K562 (cell line): Measurements from ENCODE around the gene HRH1. TPM values are rescaled to one million over a fixed set of nuclear protein-coding genes. Genes with fewer than 3 reads are reported as not detected.

Experiments
- ASH1L ChIP-seq: fragments of 450-650 bp; IDR thresholded peaks from 2 replicates; pipeline ENCODE4 v1.6.1; 2018; ENCODE audit warnings: borderline replicate concordance, mild to moderate bottlenecking, low read depth; ENCODE audit not compliant: partially characterized antibody
- C11orf30 ChIP-seq: fragments of 450-650 bp; IDR thresholded peaks from 2 replicates; pipeline ENCODE4 v1.6.1; 2016; ENCODE audit warnings: low read depth, mild to moderate bottlenecking
- ELF1 ChIP-seq: fragments of 200-800 bp; sonication (Bioruptor generic); IDR thresholded peaks from 2 replicates; pipeline ENCODE4 v1.6.1; 2016; ENCODE audit warnings: missing genetic modification characterization, missing compliant biosample characterization
- KDM5B ChIP-seq: fragments of 200-600 bp; sonication (generic); IDR thresholded peaks from 2 replicates; pipeline ENCODE4 v1.6.1; 2012; ENCODE audit warnings: low read depth, mild to moderate bottlenecking, moderate library complexity, low read length, control low read depth, inconsistent platforms; ENCODE audit not compliant: insufficient replicate concordance
- MEIS2 ChIP-seq: fragments of 450-650 bp; IDR thresholded peaks from 2 replicates; pipeline ENCODE4 v1.6.1; 2014; ENCODE audit warnings: mild to moderate bottlenecking; ENCODE audit not compliant: partially characterized antibody
- NR2C2 ChIP-seq, 2 experiments: fragments of 200-800 bp in 1 of 2; sonication (Bioruptor generic) in 1 of 2; sonication (generic) in 1 of 2; formaldehyde crosslinking in 1 of 2; IDR thresholded peaks; 2 replicates each; pipeline versions ENCODE4 v1.6.1 to v1.8.0; 2016 to 2022; ENCODE audit warnings: mild to moderate bottlenecking in 1 of 2, missing compliant biosample characterization in 1 of 2, missing genetic modification characterization in 1 of 2, missing genetic modification reagents in 1 of 2
- RBFOX2 ChIP-seq: fragments of 200-400 bp; formaldehyde crosslinking; IDR thresholded peaks from 2 replicates; pipeline ENCODE4 v1.6.1; 2017; ENCODE audit warnings: low read depth, mild to moderate bottlenecking, low read length, moderate library complexity
- SNIP1 ChIP-seq: fragments of 450-650 bp; IDR thresholded peaks from 2 replicates; pipeline ENCODE4 v1.7.1; 2017; ENCODE audit warnings: low read depth, mild to moderate bottlenecking
- ZNF217 ChIP-seq: sonication (generic); formaldehyde crosslinking; IDR thresholded peaks from 2 replicates; pipeline ENCODE4 v1.8.0; 2022; ENCODE audit warnings: mild to moderate bottlenecking, missing genetic modification reagents
- ZNF551 ChIP-seq: fragments of 250-450 bp; sonication (Bioruptor Pico); IDR thresholded peaks from 2 replicates; pipeline ENCODE4 v1.5.0; 2021; ENCODE audit warnings: mild to moderate bottlenecking, moderate library complexity
- ZNF586 ChIP-seq: fragments of 450-650 bp; formaldehyde crosslinking; conservative IDR thresholded peaks from 2 replicates; pipeline ENCODE4 v1.4.0; 2020; ENCODE audit warnings: mild to moderate bottlenecking, moderate library complexity
- polyA plus RNA-seq, 8 experiments: library from polyadenylated mRNA; depleted of rRNA in 4 of 8; stranded (reverse) in 5 of 8; unstranded in 3 of 8; fragments of >200 nt; fragmentation: Nextera tagmentation in 2 of 8; fragmentation: Illumina TruSeq in 1 of 8; extraction: Ambion mirVana in 2 of 8; extraction: Trizol in 1 of 8; gene quantifications; 2 replicates each; pipeline versions ENCODE4 v1.2.1 to v1.2.3, GENCODE V29; 2011 to 2014; ENCODE audit warnings: inconsistent platforms in 1 of 8, missing spikeins in 1 of 8
- total RNA-seq, 7 experiments: library from RNA; depleted of rRNA in 6 of 7; stranded (reverse); fragments of >200 nt in 6 of 7; fragmentation: Illumina TruSeq in 2 of 7; extraction: Trizol in 2 of 7; gene quantifications; 2 replicates each; pipeline versions ENCODE4 v1.2.1 to v1.2.3, GENCODE V29; 2011 to 2021; ENCODE audit warnings: low replicate concordance in 1 of 7
- TF ChIP-seq, protein P1 (sequence below): sonication (generic); formaldehyde crosslinking; IDR thresholded peaks from 2 replicates; pipeline ENCODE4 v1.8.1; 2023; ENCODE audit warnings: mild to moderate bottlenecking, missing genetic modification reagents, moderate library complexity
- TF ChIP-seq, protein P2 (sequence below): sonication (generic); formaldehyde crosslinking; IDR thresholded peaks from 2 replicates; pipeline ENCODE4 v1.8.1; 2022; ENCODE audit warnings: missing genetic modification reagents
- TF ChIP-seq, protein P3 (sequence below): sonication (generic); formaldehyde crosslinking; IDR thresholded peaks from 2 replicates; pipeline ENCODE4 v1.8.0; 2022; ENCODE audit warnings: mild to moderate bottlenecking, missing genetic modification reagents, borderline replicate concordance

The HRH1 gene
- total and polyA plus RNA-seq, 9 of the 15 experiments (the other 6 are each of a cell fraction or from before 2014, with no cell fraction given), result 0.03 to 0.15 (median 0.06) TPM; not detected in 1

DNA sequence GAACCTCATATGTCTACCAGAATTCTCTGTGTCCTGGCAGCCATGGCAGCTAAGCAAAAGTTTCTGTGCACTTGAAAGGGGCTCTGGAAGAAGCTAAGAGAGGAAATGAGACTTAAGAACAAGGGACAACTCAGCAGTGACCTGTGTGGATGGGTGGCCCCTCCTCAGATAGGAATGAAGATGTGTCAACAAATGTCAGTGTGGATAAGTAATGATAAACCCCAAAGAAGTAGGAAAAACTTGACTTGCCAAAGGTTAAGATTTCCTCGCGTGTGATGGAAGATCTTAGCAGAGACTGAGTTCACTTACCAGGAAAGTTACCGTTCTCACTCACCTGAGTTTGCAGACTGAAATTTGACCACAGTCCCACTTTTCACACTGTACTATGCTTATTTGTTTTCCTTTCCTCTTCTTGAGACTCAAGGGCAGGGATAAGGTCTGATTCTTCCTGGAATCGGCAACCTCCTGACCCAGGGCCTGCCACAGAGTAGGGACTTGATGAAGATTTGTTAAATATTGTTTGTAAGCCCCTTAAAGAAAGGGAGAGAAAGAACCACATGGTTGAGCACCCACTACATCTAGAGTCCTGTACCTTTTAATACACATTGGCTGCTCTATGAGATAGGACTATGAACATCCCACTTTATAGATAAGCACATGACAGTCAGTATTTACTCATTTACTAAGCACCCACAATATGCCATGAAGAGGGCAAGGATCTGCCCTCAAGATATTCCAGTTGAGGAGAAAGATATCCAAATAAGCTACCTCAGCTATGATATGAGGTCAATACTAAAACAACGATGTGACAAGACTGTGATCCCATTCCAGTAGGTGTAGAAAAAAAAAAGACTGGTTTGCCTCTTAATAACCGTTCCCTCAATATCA, 7.3 kb upstream of the HRH1 start (continued):
- TF ChIP-seq, protein P1, sequence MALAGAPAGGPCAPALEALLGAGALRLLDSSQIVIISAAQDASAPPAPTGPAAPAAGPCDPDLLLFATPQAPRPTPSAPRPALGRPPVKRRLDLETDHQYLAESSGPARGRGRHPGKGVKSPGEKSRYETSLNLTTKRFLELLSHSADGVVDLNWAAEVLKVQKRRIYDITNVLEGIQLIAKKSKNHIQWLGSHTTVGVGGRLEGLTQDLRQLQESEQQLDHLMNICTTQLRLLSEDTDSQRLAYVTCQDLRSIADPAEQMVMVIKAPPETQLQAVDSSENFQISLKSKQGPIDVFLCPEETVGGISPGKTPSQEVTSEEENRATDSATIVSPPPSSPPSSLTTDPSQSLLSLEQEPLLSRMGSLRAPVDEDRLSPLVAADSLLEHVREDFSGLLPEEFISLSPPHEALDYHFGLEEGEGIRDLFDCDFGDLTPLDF, result no peak
- TF ChIP-seq SNIP1 (no peak), RBFOX2 (no peak), KDM5B (no peak), C11orf30 (no peak), ZNF217 (CRISPR knock-in tag) (no peak), ZNF551 (CRISPR knock-in tag) (no peak), ZNF586 (CRISPR knock-in tag) (no peak), ELF1 (no peak), NR2C2 (CRISPR knock-in tag; IDR thresholded peaks at IDR 0.05) (no peak), NR2C2 (tag; IDR thresholded peaks at IDR 0.05) (no peak), MEIS2 (no peak), ASH1L (no peak)
- TF ChIP-seq, protein P2, sequence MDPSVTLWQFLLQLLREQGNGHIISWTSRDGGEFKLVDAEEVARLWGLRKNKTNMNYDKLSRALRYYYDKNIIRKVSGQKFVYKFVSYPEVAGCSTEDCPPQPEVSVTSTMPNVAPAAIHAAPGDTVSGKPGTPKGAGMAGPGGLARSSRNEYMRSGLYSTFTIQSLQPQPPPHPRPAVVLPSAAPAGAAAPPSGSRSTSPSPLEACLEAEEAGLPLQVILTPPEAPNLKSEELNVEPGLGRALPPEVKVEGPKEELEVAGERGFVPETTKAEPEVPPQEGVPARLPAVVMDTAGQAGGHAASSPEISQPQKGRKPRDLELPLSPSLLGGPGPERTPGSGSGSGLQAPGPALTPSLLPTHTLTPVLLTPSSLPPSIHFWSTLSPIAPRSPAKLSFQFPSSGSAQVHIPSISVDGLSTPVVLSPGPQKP (CRISPR knock-in tag), result no peak
- TF ChIP-seq, protein P3, sequence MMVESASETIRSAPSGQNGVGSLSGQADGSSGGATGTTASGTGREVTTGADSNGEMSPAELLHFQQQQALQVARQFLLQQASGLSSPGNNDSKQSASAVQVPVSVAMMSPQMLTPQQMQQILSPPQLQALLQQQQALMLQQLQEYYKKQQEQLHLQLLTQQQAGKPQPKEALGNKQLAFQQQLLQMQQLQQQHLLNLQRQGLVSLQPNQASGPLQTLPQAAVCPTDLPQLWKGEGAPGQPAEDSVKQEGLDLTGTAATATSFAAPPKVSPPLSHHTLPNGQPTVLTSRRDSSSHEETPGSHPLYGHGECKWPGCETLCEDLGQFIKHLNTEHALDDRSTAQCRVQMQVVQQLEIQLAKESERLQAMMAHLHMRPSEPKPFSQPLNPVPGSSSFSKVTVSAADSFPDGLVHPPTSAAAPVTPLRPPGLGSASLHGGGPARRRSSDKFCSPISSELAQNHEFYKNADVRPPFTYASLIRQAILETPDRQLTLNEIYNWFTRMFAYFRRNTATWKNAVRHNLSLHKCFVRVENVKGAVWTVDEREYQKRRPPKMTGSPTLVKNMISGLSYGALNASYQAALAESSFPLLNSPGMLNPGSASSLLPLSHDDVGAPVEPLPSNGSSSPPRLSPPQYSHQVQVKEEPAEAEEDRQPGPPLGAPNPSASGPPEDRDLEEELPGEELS (CRISPR knock-in tag), result no peak
